Measurements from ENCODE around the gene LRRC8E. TPM values are rescaled to one million over a fixed set of nuclear protein-coding genes. Genes with fewer than 3 reads are reported as not detected.
A peak's percentile ranks its signal among the peaks of the same experiment; 100 is the strongest.

LRRC8E gene
- total and polyA plus RNA-seq, 2 of the 8 experiments (the other 6 are each of a cell fraction or from before 2014, with no cell fraction given): 2.7 to 2.9 TPM

DNA sequence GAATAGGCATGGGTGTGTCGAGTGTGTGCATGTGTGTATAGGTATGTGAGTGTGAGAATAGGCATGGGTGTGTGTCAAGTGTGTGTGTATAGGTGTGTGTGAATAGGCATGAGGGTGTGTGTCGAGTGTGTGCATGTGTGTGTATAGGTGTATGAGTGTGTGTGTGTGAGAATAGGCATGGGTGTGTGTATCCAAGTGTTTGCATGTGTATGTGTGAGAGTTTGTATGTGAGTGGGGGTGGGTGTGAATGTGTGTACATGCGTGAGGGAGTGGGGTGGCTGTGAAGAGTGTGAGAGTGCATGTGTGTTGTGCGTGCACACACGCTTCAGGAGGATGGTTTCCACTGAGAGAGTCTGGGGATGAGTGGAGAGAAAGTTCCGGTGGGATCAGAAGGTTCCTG, 44.8 kb upstream of the LRRC8E start:
- Histone ChIP-seq H3K4me1 (replicated peaks in 1 of 4; ENCODE audit: control insufficient read depth in 3 of 4, insufficient read depth in 4 of 4, low read length in 3 of 4) (no peaks in the 10 kb centered on the region), H3K79me1 (ENCODE audit: low read depth, low read length) (no peaks in the 10 kb centered on the region), H3K27ac (ENCODE audit: low read depth, low read length) (no peak overlapping the region), H3K9ac (replicated peaks in 1 of 4; ENCODE audit: extremely low read depth in 1 of 4, low read depth in 3 of 4, low read length in 3 of 4) (no peak overlapping the region; a peak in 1 of 7 replicates), H2BK120ac (replicated peaks; ENCODE audit: low read depth, low read length) (no peak overlapping the region), H3K23me2 (ENCODE audit: low read depth, low read length) (peaks cover 17% of the 10 kb centered on the region), H3K4me2 (ENCODE audit: insufficient read depth in 1 of 2, low read depth in 2 of 2, low read length in 2 of 2) (no peak overlapping the region), H2BK15ac (ENCODE audit: low read length) (0 out of 2 replicates have a peak overlapping the region, but pooled peaks have one; percentile 65), H2BK20ac (ENCODE audit: low read length) (no peak overlapping the region), H3K23ac (ENCODE audit: insufficient read length) (no peak overlapping the region), H3K36me3 (ENCODE audit: control insufficient read depth in 2 of 4, insufficient read depth in 4 of 4, low read length in 3 of 4) (no peaks in the 10 kb centered on the region; a peak in 1 of 8 replicates), H2BK5ac (ENCODE audit: low read depth, low read length) (0 out of 2 replicates have a peak overlapping the region, but pooled peaks have one; percentile 35), H2AFZ (ENCODE audit: low read length) (no peak overlapping the region), H2AK5ac (ENCODE audit: low read depth, low read length) (peak overlapping the region; percentile 97), H3K9me3 (ENCODE audit: insufficient read depth in 2 of 2, low read depth in 1 of 2, low read length in 1 of 2) (peaks cover 0 to 14% of the 10 kb centered on the region in 2 experiments; a peak in 2 of 4 replicates), H3K18ac (ENCODE audit: extremely low read depth, low read length) (no peak overlapping the region), H4K8ac (ENCODE audit: extremely low read depth, insufficient read depth, low read length) (no peak overlapping the region), H3K56ac (replicated peaks; ENCODE audit: insufficient read length, low read depth, low read length) (peak overlapping the region; percentile 97), H3K4ac (replicated peaks; ENCODE audit: insufficient read length, low read depth, low read length) (peak overlapping the region; percentile 38), H3K4me3 (ENCODE audit: extremely low read depth in 1 of 4, insufficient read depth in 2 of 4, low read depth in 3 of 4, low read length in 4 of 4) (no peak overlapping the region), H3K14ac (ENCODE audit: insufficient read length) (no peak overlapping the region), H3K27me3 (replicated peaks in 1 of 4; ENCODE audit: control insufficient read depth in 3 of 4, extremely low read depth in 1 of 4, insufficient read depth in 3 of 4, low read length in 3 of 4) (no peaks in the 10 kb centered on the region; a peak in 1 of 7 replicates), H4K91ac (replicated peaks; ENCODE audit: insufficient read length, low read length) (no peak overlapping the region), H3K79me2 (ENCODE audit: control insufficient read depth in 1 of 2, insufficient read depth in 2 of 2, low read length in 2 of 2) (peaks cover 0 to 7% of the 10 kb centered on the region in 2 experiments; a peak in 2 of 4 replicates), H4K5ac (ENCODE audit: insufficient read length, low read depth, low read length) (no peak overlapping the region), H2BK12ac (ENCODE audit: low read depth, low read length) (no peak overlapping the region), H4K20me1 (replicated peaks in 1 of 2; ENCODE audit: control insufficient read depth in 1 of 2, insufficient read depth in 2 of 2, low read length in 2 of 2) (peaks cover 0 to 22% of the 10 kb centered on the region in 2 experiments)
- 92% methylated on average over 6 of the region's 6 CpGs; no CpG with 5 or more reads in 1 of the 2 experiments for WGBS, 2 experiments (ENCODE audit: extremely low coverage in 1 of 2, insufficient coverage in 1 of 2, insufficient read length in 1 of 2, insufficient replicate concordance in 2 of 2, low coverage in 1 of 2, low lambda C conversion rate in 2 of 2, missing lambda C conversion rate in 1 of 2)
- ChIA-PET POLR2A (ENCODE audit: partially characterized antibody) (no interaction called here), CTCF (ENCODE audit: partially characterized antibody) (no interaction called here)
- TF ChIP-seq BACH1 (IDR thresholded peaks at IDR 0.05; ENCODE audit: low read length) (no peak), BCL11A (IDR thresholded peaks at IDR 0.05; ENCODE audit: low read depth in 2 of 2, low read length in 2 of 2) (no peak), GTF2F1 (IDR thresholded peaks at IDR 0.05; ENCODE audit: borderline replicate concordance, low read depth, low read length) (no peak)
- DNase-seq (ENCODE audit: low read depth in 1 of 2, low spot score in 2 of 2) (no peak), FAIRE-seq (no peak)

Data from H1 (cell line).